ENCODE data around the gene GUCY2D.
"Not testable (repeated sequence)": the region's sequence is repeated elsewhere in the genome, so short reads cannot be mapped to it uniquely, and the experiment has no call there.

Gene GUCY2D

GRCh38 chr17:8001976-8002720 lies at the start of gene GUCY2D:
Gene GUCY2D (plus strand): TSS chr17:8002615. CDS start chr17:8003048, 433 bp downstream.
- in situ Hi-C loops (cut with HindIII; ENCODE audit: low sequenced_read_pairs): no loop called here

GRCh38 chr17:7953266-7953665 lies 49.1 kb upstream of the GUCY2D start:
- in situ Hi-C loops (cut with HindIII; ENCODE audit: low sequenced_read_pairs): not testable (repeated sequence)

GRCh38 chr17:7955414-7956227 lies 46.8 kb upstream of the GUCY2D start:
- in situ Hi-C loops (cut with HindIII; ENCODE audit: low sequenced_read_pairs): no loop called here

GRCh38 chr17:7956228-7956965 lies 46.0 kb upstream of the GUCY2D start:
- in situ Hi-C loops (cut with HindIII; ENCODE audit: low sequenced_read_pairs): no loop called here

GRCh38 chr17:7959503-7960253 lies 42.7 kb upstream of the GUCY2D start:
- in situ Hi-C loops (cut with HindIII; ENCODE audit: low sequenced_read_pairs): no loop called here

- in situ Hi-C loops (cut with HindIII; ENCODE audit: low sequenced_read_pairs): no loop called here
These were observed 41.0 kb upstream of the GUCY2D start for GRCh38 chr17:7961421-7961820.

- in situ Hi-C loops (cut with HindIII; ENCODE audit: low sequenced_read_pairs): no loop called here
These were observed 34.7 kb upstream of the GUCY2D start for GRCh38 chr17:7967751-7968150.

- in situ Hi-C loops (cut with HindIII; ENCODE audit: low sequenced_read_pairs): no loop called here
These were observed 33.0 kb upstream of the GUCY2D start for GRCh38 chr17:7969433-7969832.

GRCh38 chr17:7971651-7972050 lies 30.8 kb upstream of the GUCY2D start:
- in situ Hi-C loops (cut with HindIII; ENCODE audit: low sequenced_read_pairs): no loop called here

- in situ Hi-C loops (cut with HindIII; ENCODE audit: low sequenced_read_pairs): no loop called here
These were observed 30.2 kb upstream of the GUCY2D start for GRCh38 chr17:7972131-7972785.

- in situ Hi-C loops (cut with HindIII; ENCODE audit: low sequenced_read_pairs): no loop called here
These were observed 27.7 kb upstream of the GUCY2D start for GRCh38 chr17:7974638-7975131.

- in situ Hi-C loops (cut with HindIII; ENCODE audit: low sequenced_read_pairs): no loop called here
These were observed 25.4 kb upstream of the GUCY2D start for GRCh38 chr17:7977039-7977438.

GRCh38 chr17:7977805-7978204 lies 24.6 kb upstream of the GUCY2D start:
- in situ Hi-C loops (cut with HindIII; ENCODE audit: low sequenced_read_pairs): no loop called here

- in situ Hi-C loops (cut with HindIII; ENCODE audit: low sequenced_read_pairs): no loop called here
These were observed 20.2 kb upstream of the GUCY2D start for GRCh38 chr17:7982173-7982572.

GRCh38 chr17:7982666-7983065 lies 19.7 kb upstream of the GUCY2D start:
- in situ Hi-C loops (cut with HindIII; ENCODE audit: low sequenced_read_pairs): no loop called here

- in situ Hi-C loops (cut with HindIII; ENCODE audit: low sequenced_read_pairs): no loop called here
These were observed 17.5 kb upstream of the GUCY2D start for GRCh38 chr17:7984904-7985303.

- in situ Hi-C loops (cut with HindIII; ENCODE audit: low sequenced_read_pairs): no loop called here
These were observed 15.1 kb upstream of the GUCY2D start for GRCh38 chr17:7987112-7987893.

GRCh38 chr17:7988750-7989178 lies 13.7 kb upstream of the GUCY2D start:
- in situ Hi-C loops (cut with HindIII; ENCODE audit: low sequenced_read_pairs): no loop called here

Measured in DLD1 (cell line).